ENCODE data around the gene PCGF2.

DNA sequence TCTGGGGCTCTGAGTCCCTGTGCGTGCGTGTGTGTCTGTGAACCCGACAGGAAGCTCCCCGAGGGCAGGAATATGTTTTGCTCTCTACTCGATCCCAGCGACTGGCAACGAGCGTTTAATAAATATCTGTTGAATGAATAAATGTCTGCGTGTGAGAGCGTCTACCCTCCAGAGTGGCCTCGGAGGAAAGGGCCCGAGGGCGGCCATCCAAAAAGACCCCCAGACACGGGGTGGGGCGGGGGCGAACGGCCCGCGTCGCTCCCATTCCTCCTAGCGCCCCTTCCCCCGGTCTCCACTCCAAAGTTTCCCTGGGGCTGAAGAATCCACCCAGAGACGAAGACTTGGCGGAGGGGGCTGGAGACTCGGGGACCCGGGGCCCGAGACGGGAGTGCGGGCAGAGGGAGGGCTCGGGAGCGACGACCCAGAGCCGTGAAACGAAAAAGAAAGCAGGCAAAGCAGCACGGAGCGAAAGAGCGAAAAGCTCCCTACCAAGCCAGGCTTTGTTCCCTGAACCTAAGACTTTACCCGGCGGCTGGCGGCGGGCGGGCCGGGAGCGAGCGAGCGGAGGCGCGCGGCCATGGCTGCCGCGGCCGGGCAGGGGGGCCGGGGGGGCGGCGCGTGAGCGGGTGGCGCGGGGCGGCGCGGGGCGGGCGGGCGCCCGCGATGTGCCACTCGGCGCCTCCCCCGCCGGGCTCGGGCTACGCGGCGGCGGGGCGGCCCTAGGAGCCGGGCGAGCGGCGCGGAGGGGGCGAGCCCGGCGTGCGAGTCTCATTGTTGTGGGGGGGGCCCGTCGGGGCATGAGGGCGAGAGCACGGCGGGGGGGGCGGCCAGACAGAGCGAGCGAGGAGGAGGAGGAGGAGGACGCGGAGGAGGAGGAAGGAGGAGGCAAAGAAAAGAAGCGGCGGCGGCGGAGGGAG lies 43.3 kb downstream of the PCGF2 start, which contains the start of gene MLLT6:
- TF ChIP-seq, protein P1, sequence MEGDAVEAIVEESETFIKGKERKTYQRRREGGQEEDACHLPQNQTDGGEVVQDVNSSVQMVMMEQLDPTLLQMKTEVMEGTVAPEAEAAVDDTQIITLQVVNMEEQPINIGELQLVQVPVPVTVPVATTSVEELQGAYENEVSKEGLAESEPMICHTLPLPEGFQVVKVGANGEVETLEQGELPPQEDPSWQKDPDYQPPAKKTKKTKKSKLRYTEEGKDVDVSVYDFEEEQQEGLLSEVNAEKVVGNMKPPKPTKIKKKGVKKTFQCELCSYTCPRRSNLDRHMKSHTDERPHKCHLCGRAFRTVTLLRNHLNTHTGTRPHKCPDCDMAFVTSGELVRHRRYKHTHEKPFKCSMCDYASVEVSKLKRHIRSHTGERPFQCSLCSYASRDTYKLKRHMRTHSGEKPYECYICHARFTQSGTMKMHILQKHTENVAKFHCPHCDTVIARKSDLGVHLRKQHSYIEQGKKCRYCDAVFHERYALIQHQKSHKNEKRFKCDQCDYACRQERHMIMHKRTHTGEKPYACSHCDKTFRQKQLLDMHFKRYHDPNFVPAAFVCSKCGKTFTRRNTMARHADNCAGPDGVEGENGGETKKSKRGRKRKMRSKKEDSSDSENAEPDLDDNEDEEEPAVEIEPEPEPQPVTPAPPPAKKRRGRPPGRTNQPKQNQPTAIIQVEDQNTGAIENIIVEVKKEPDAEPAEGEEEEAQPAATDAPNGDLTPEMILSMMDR (conservative IDR thresholded peaks at IDR 0.05 in 1 of 2, IDR thresholded peaks at IDR 0.05 in 1 of 2; ENCODE audit: extremely low read depth in 1 of 2, insufficient read depth in 1 of 2, low read depth in 1 of 2, low read length in 2 of 2) = no peak
- TF ChIP-seq EZH2 (IDR thresholded peaks at IDR 0.05; ENCODE audit: borderline replicate concordance, low read length) = no peak

Measured in mammary epithelial cell (primary cell).